Stimulated activated naive CD8-positive, alpha-beta T cell treated with anti-CD3 and anti-CD28 coated beads, Interleukin-15, Interleukin-2, amounts not matched to agents 100 ng/mL and 50 ng/mL, for 24 hours (primary cell): ENCODE measurements around the gene NDUFS2.

Experiments
- H3K27ac Mint-ChIP-seq: one replicate; pipeline ENCODE4 v1.8.0; 2021; ENCODE audit warnings: mild to moderate bottlenecking, mixed read lengths
- H3K27me3 Mint-ChIP-seq: one replicate; pipeline ENCODE4 v1.8.0; 2021; ENCODE audit warnings: mixed read lengths
- H3K36me3 Mint-ChIP-seq: one replicate; pipeline ENCODE4 v1.8.0; 2021; ENCODE audit warnings: low read depth, mixed read lengths
- H3K4me1 Mint-ChIP-seq: one replicate; pipeline ENCODE4 v1.8.0; 2021; ENCODE audit warnings: low read depth, mixed read lengths
- H3K4me3 Mint-ChIP-seq: one replicate; pipeline ENCODE4 v1.8.0; 2021; ENCODE audit warnings: mild to moderate bottlenecking, mixed read lengths
- H3K9me3 Mint-ChIP-seq: one replicate; pipeline ENCODE4 v1.8.0; 2021; ENCODE audit warnings: mixed read lengths

Gene NDUFS2

DNA sequence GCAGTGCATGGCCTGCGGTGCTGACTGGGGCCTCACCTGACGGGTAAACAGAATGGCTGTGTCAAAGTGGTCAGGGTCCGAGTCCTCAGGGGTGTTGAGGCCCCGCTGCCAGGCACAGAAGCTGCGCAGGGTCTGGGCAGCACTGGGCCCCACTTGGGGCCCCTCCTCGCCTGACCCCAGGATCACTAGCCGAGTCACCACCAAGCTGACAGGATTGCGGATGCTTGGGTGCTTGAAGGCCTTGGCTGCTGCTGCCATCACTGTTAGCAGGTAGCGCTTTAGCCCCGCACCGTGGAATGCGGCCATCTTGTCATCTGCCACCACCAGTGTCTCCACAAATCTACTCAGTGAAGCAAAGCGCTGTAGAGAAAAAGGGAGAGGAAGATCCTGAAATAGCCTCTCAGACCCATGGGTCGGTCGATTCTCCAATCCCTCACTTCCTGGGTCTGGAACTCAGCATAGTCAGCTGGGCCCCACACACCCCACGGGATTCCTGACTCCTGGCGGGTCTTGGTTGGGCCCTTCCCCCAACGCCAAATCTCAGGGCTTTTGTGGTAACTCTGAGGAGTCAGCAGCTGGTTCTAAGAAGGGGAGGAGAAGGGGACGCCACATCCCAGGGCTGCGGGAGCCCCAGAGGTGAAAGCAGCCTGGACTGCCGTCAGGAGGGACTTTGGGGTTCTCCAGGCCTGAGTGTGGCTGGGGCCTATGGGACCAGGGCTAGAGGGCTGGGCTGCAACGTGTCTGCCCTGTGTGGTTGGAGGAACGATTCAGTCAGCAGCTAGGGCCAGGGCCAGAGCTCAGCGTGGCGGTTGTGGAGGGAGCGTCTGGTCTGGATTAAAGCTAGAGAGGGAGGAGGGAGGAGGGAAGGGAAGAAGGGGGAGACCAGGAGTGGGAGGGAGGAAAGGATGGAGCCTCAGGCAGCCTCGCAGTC, 5.4 kb upstream of the NDUFS2 start:
- H3K27me3 Mint-ChIP-seq = no peaks in the 10 kb centered on the region
- H3K9me3 Mint-ChIP-seq = no peaks in the 10 kb centered on the region
- no peak overlapping the region for H3K4me3 Mint-ChIP-seq
- H3K27ac Mint-ChIP-seq = no peak overlapping the region
- H3K36me3 Mint-ChIP-seq = no peaks in the 10 kb centered on the region
- peaks cover 45% of the 10 kb centered on the region for H3K4me1 Mint-ChIP-seq

DNA sequence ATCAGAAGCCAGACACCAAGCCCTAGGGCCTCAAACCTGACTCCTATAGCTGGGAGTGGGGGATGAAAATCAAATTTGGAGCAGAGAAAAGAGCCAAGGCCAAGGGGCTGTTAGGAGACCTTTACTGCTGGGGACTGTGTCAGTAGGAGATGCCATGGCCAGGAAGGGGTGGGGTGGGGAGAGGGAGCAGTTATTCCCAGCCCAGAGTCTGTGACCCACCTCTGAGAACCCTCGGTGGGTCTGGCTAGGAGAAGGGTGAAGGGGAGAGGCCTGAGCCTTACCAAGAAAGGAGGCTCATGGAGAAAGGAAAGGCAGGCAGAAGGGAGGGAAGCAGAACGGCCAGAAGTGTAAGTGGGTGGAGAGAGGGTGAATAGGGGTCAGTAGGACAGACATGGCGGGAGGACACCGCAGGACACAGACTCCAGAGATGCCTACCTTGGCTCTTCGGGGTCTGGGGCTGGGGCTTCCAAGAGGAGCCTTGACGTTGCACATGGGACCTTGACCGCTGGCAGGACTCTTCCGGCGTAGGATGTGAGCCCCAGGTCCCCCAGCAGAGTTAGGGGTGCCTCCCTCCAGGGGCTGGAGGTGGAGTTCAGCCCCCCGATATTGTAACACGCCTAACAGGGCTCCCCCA, 4.5 kb upstream of the NDUFS2 start:
- Mint-ChIP-seq H3K4me1 (peaks cover 41% of the 10 kb centered on the region), H3K27me3 (no peaks in the 10 kb centered on the region), H3K9me3 (no peaks in the 10 kb centered on the region), H3K27ac (peak overlapping the region; percentile 52), H3K36me3 (no peaks in the 10 kb centered on the region), H3K4me3 (no peak overlapping the region)

DNA sequence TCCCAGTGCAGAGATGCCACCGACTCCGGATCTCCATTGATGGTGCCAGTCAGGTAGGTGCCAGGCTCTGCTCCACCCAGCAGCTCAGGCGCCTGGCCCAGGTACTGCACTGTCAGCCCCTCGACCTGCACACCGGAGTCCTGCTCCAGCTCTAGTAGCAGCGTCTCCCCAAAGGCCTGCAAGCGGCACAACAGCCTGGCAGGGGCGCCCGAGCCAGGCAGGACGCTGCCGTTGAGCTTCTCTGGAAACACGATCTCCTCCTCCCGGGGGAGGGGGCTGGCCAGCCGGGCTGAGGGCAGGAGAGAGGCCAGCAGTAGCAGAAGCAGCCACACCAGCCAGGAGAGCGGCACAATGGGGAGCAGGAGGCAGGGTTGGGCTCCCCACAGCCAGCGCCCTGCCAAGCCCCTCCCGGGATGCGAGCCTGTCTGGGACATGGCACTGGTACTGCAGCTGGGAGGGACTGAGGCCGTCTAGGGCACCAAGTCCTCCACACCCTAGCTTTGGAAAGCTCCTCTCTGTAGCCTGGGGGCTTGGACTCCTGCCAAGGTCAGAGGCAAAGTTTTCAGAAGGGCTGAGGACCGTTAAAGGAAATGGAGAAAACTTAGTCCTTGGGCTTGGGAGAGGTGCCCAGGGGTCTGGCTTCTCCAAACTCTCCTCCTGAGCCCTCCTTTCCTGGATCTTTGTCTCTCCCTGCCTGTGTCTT, 3.8 kb upstream of the NDUFS2 start:
- Mint-ChIP-seq H3K36me3 (peaks cover 1% of the 10 kb centered on the region), H3K9me3 (no peaks in the 10 kb centered on the region), H3K4me1 (peaks cover 45% of the 10 kb centered on the region), H3K4me3 (no peak overlapping the region), H3K27ac (no peak overlapping the region), H3K27me3 (no peaks in the 10 kb centered on the region)

DNA sequence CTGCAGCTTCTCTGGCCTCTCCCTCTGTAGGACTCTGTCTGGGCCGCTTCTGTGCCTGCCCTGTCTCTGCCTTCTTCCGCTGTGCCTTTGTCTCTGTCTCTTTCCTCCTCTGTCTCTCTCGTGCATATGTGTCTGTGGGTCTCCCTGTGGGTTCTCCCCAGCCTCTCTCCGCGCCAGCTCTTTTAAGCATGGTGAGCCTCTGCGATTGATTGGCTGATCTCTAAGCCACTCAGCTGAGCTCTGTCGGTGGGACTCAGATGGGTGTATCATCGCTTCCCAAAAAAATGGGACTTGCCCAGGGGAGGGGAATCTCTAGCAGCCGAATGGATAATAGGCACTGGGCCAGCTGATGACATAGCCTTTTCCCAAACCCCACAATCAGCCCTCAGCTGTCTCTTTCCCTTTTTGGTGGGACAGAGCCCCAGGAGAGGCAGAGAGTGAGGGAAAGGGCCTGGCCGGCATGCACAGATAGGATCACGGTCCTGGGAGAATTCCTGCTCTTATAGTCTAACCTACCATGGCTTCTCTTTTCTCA, 3.2 kb upstream of the NDUFS2 start, which contains the start of gene ADAMTS4:
Gene ADAMTS4, minus strand, starts transcription at position 158 of the 535 bp plus-strand sequence. CDS start 427 bp downstream, outside the sequence.
- H3K4me3 Mint-ChIP-seq = peak within 1 kb of the TSS; percentile 43
- no peaks in the 10 kb centered on the region for H3K9me3 Mint-ChIP-seq
- H3K27ac Mint-ChIP-seq = peak within 1 kb of the TSS; percentile 92
- H3K4me1 Mint-ChIP-seq = peaks cover 51% of the 10 kb centered on the region
- no peaks in the 10 kb centered on the region for H3K27me3 Mint-ChIP-seq
- peaks cover 7% of the 10 kb centered on the region for H3K36me3 Mint-ChIP-seq

DNA sequence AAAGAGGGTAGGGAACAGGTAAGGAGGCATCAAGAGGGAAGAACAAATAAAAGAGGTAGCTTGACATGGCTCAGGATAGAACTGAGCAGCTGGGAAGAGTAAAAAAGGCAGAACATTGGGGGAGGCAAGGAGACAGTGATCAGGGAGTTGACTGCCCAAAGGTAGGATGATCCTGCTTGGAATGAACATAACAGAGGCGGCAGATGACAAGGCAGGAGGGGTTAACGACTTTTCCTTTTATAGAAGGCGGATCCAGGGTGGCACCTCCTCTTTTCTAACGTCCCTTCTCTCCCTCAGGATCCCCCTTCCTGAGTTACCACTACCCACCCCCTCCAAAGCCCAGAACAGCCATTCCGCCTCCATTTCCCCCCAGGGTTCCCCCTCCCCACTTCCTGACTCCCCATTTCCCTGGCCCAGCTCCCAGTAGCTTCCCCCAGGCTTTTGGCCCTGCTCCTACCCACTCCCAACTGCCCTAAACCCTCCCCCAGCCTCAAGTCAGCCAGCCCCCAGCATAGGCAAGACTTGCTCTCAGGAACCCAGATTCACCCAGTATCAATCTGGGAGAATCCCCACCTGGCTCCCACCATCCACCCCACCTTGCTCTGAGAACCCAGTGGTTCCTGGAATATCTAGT, 2.5 kb upstream of the NDUFS2 start:
- peak overlapping the region; percentile 43 for H3K4me3 Mint-ChIP-seq
- peaks cover 14% of the 10 kb centered on the region for H3K36me3 Mint-ChIP-seq
- H3K27me3 Mint-ChIP-seq = no peaks in the 10 kb centered on the region
- H3K4me1 Mint-ChIP-seq = peaks cover 55% of the 10 kb centered on the region
- peak overlapping the region; percentile 92 for H3K27ac Mint-ChIP-seq
- H3K9me3 Mint-ChIP-seq = no peaks in the 10 kb centered on the region

DNA sequence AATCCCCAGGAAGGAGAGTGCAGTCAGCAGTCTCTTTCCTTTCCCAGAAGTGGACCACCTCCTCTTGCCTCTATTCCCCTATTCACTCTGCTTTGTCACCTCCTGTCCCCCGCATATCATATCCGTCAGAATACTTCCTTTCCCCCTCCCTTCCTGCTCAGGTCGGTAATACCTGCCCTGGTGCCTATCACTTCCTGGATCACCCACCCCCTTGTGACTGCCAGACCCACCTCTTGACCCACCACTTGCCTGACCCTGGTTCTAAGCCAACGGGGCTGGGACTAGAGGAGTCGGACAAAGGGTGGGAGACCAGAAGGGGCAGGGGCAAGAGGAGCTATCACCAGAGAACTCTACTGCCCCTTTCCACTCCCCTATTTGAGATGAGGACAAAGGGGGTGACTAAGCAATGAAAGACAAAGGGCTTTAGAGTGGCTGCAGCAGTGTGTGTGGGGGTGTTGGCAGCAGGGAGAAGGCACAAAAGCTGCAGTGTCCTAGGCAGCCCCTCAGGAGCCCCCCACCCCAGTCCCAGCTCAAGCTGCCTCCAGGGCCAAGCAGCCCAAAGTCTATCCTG, 1.7 kb upstream of the NDUFS2 start:
- Mint-ChIP-seq H3K27ac (peak overlapping the region; percentile 92), H3K36me3 (peaks cover 20% of the 10 kb centered on the region), H3K4me1 (peaks cover 55% of the 10 kb centered on the region), H3K9me3 (no peaks in the 10 kb centered on the region), H3K27me3 (no peaks in the 10 kb centered on the region), H3K4me3 (peak overlapping the region; percentile 43)

DNA sequence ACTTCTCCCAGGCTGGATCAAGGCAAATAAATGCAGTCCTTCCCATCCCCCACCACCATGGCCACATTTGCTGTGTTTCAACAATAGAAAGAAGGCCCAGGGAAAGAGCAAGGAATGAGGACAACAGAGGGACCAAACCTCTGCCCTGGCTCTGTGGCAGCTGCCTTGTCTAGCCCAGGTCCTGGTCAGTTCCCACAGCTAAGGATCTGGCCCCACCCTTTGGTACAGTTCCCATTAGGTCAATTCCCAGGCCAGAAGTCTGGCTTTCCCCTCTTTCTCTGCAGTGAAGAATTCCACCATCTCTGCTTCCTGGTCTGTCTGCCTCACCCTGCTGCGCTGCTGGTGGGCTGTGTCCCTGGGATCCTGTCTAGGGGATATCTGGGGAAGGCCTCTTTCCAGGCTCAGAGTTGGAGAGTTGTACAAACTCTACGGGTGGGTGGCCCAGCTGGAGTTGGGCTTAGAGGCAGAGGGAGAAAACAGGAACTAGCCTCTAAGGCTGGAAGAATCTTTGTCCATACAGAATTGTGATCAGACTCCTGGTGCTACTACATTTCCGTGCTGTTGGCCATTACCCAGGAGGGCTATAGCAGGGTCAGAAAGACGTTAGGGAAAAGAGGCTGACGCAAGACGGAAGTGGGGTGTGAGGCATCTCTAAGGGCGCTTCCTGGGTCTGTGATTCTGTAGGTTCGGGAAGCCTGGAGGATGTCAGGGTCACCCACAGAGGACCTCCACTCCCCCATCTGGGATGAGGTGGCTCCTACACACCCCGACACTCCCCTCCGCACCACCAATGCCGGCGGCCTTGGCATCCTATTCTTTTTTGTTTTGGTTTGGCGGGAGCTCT, 953 bp upstream of the NDUFS2 start:
- no peaks in the 10 kb centered on the region for H3K27me3 Mint-ChIP-seq
- no peaks in the 10 kb centered on the region for H3K9me3 Mint-ChIP-seq
- peak overlapping the region; percentile 92 for H3K27ac Mint-ChIP-seq
- peak overlapping the region; percentile 90 for H3K4me3 Mint-ChIP-seq
- peaks cover 27% of the 10 kb centered on the region for H3K36me3 Mint-ChIP-seq
- peaks cover 61% of the 10 kb centered on the region for H3K4me1 Mint-ChIP-seq

DNA sequence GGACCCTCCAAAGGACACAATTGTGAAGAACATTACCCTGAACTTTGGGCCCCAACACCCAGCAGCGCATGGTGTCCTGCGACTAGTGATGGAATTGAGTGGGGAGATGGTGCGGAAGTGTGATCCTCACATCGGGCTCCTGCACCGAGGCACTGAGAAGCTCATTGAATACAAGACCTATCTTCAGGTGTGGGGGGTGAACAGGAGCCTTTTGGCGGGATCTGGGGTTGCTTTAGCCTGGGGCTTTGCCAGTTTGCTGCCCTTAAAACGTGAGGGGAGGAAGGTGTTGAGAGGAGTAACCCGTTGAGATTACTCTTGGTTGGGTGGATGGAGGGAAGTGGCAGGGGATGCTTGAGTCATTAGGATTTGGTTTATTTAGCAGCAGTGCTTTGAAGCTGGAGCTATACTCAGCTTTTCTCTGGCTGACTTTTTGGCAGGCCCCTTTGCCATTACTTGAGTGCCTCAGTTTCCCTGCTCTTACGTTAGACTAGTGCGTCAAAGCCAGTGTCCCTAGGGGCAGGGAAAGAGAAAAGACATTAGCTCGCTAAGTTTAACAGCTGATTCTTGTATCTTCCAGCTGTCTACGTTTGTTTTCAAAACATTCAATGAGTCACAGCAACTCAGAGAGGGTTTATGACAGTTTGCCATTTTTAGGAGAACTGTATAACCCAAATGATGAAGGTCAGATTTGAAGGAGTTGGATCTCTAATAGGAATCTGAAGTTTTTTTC, 4.4 kb downstream of the NDUFS2 start:
- no peak overlapping the region for H3K27ac Mint-ChIP-seq
- peaks cover 57% of the 10 kb centered on the region for H3K36me3 Mint-ChIP-seq
- H3K4me3 Mint-ChIP-seq = no peak overlapping the region
- no peaks in the 10 kb centered on the region for H3K27me3 Mint-ChIP-seq
- peaks cover 51% of the 10 kb centered on the region for H3K4me1 Mint-ChIP-seq
- no peaks in the 10 kb centered on the region for H3K9me3 Mint-ChIP-seq

DNA sequence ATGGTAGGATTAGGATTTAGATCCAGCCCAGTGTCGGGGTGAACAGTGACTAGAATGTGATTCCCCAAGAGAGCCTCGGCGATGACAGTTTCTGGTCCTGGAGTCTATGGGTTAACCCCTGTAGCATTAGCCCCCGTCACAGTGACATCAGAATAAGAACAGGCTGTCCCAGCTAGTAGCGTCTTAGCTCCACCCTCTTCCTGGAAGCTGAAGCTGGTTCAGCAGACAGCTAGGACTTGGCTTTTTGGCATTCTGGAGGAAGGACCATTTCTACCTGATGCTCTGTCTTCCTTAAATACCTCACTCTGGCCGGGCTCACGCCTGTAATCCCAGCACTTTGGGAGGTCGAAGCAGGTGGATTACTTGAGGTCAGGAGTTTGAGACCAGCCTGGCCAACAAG, 5.0 kb downstream of the NDUFS2 start:
- H3K27me3 Mint-ChIP-seq = no peaks in the 10 kb centered on the region
- H3K4me3 Mint-ChIP-seq = no peak overlapping the region
- no peaks in the 10 kb centered on the region for H3K9me3 Mint-ChIP-seq
- no peak overlapping the region for H3K27ac Mint-ChIP-seq
- peaks cover 63% of the 10 kb centered on the region for H3K36me3 Mint-ChIP-seq
- H3K4me1 Mint-ChIP-seq = peaks cover 46% of the 10 kb centered on the region

DNA sequence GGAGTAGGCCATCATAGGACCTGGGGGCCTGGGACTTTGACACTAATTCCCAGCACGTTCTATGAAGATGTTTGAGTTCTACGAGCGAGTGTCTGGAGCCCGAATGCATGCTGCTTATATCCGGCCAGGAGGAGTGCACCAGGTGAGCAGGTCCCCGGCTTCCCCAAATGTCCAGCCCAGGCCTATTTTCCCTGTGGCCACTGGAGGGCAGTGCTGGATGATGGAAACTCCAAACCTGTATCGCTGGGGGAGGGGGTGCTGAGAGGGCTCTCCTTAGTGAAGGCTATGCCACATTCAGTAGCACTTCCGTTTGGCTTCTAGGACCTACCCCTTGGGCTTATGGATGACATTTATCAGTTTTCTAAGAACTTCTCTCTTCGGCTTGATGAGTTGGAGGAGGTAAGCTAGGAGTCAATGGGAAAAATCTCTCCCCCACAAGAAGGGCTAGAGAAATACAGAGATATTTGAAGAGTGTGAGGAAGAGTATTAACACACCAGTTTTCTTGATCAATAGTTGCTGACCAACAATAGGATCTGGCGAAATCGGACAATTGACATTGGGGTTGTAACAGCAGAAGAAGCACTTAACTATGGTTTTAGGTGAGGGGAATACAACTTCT, 7.7 kb downstream of the NDUFS2 start:
- H3K27ac Mint-ChIP-seq = peak overlapping the region; percentile 60
- peaks cover 28% of the 10 kb centered on the region for H3K4me1 Mint-ChIP-seq
- H3K27me3 Mint-ChIP-seq = no peaks in the 10 kb centered on the region
- no peaks in the 10 kb centered on the region for H3K9me3 Mint-ChIP-seq
- no peak overlapping the region for H3K4me3 Mint-ChIP-seq
- peaks cover 73% of the 10 kb centered on the region for H3K36me3 Mint-ChIP-seq

DNA sequence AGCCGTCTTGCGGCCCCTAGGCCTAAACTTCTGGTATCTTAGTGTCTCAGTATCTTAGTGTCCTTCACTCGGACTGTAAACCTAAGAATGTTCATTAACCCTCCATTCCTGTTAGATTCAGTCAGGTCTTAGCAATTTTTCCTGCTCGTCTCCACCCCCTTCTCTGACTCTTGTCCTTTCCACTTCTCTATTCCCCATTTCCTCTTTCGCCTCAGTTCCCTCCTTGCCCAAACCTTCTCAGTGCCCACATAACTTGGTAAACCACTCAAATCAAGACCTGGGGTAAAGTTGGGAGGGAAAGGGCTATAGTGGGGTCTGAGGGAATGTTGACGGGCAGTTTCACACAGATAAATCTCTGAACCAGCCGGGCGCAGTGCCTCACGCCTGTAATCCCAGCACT, 12.2 kb downstream of the NDUFS2 start:
- no peak overlapping the region for H3K4me3 Mint-ChIP-seq
- H3K27ac Mint-ChIP-seq = peak overlapping the region; percentile 19
- H3K4me1 Mint-ChIP-seq = peaks cover 46% of the 10 kb centered on the region
- no peaks in the 10 kb centered on the region for H3K27me3 Mint-ChIP-seq
- H3K9me3 Mint-ChIP-seq = no peaks in the 10 kb centered on the region
- peaks cover 48% of the 10 kb centered on the region for H3K36me3 Mint-ChIP-seq

DNA sequence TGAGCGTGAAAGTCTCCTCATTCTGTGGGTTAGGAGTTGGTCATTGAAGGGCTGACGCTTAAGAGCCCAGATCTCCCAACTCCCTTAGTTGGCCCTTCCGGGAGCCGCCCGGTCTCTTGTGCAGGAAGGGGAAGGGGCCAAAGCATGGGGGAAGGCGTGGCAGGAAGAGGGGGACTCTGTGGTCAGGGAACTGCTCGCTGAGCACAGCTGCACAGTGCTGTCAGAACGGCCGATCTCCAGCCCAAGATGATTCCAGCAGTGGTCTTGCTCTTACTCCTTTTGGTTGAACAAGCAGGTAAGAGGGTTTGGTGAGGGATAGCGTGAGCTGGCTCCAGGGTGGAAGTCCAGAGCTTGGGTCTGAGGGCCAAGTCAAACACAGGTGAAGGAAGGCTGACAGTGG, 12.9 kb downstream of the NDUFS2 start, which contains the start of gene FCER1G:
Gene FCER1G, plus strand, starts transcription at position 220 of the 400 bp plus-strand sequence. Its CDS starts 27 bp downstream, at position 247.
- H3K9me3 Mint-ChIP-seq = no peaks in the 10 kb centered on the region
- H3K4me3 Mint-ChIP-seq = peak within 1 kb of the TSS; percentile 62
- H3K27ac Mint-ChIP-seq = peak within 1 kb of the TSS; percentile 53
- H3K4me1 Mint-ChIP-seq = peaks cover 46% of the 10 kb centered on the region
- H3K36me3 Mint-ChIP-seq = peaks cover 41% of the 10 kb centered on the region
- no peaks in the 10 kb centered on the region for H3K27me3 Mint-ChIP-seq
